AG09309 (cell line): Measurements from ENCODE around the gene SETBP1.

Experiments
- DNase-seq: peaks from one replicate; pipeline ENCODE4 v3.0.0-alpha.2; 2010; ENCODE audit warnings: low read depth
- H3K4me3 ChIP-seq: 2 replicates; pipeline ENCODE4 v1.5.1; 2011; ENCODE audit warnings: mild to moderate bottlenecking, low read depth, low read length, moderate library complexity; ENCODE audit not compliant: control insufficient read depth
- CTCF ChIP-seq: IDR thresholded peaks from 2 replicates; pipeline ENCODE4 v1.5.1; 2011; ENCODE audit warnings: mild to moderate bottlenecking, low read depth, low read length, inconsistent platforms; ENCODE audit not compliant: insufficient read depth, control insufficient read depth; ENCODE audit errors: missing control alignments

Gene SETBP1

GRCh38 chr18:44954257-44954656 is 273.6 kb downstream of the SETBP1 start:
- no peak overlapping the region for H3K4me3 ChIP-seq
- DNase-seq: no peak
- no peak for TF ChIP-seq CTCF

- TF ChIP-seq CTCF: no peak
- no peak overlapping the region for H3K4me3 ChIP-seq
- no peak for DNase-seq
Observed at GRCh38 chr18:44955825-44956224, 275.1 kb downstream of the SETBP1 start.

GRCh38 chr18:44957025-44957424 is 276.3 kb downstream of the SETBP1 start:
- no peak for DNase-seq
- TF ChIP-seq CTCF: no peak
- H3K4me3 ChIP-seq: no peak overlapping the region

GRCh38 chr18:44957461-44957860 is 276.8 kb downstream of the SETBP1 start:
- no peak for DNase-seq
- H3K4me3 ChIP-seq: no peak overlapping the region
- no peak for TF ChIP-seq CTCF

- TF ChIP-seq CTCF: no peak
- no peak for DNase-seq
- no peak overlapping the region for H3K4me3 ChIP-seq
Observed at GRCh38 chr18:44958040-44958439, 277.4 kb downstream of the SETBP1 start.

- DNase-seq: peak; percentile 10
- TF ChIP-seq CTCF: no peak
- H3K4me3 ChIP-seq: no peak overlapping the region
Observed at GRCh38 chr18:44958455-44958854, 277.8 kb downstream of the SETBP1 start.

- H3K4me3 ChIP-seq: no peak overlapping the region
- TF ChIP-seq CTCF: no peak
- DNase-seq: no peak
Observed at GRCh38 chr18:44959013-44959412, 278.3 kb downstream of the SETBP1 start.
